Measurements from ENCODE around the gene PCSK5.

The PCSK5 gene

DNA sequence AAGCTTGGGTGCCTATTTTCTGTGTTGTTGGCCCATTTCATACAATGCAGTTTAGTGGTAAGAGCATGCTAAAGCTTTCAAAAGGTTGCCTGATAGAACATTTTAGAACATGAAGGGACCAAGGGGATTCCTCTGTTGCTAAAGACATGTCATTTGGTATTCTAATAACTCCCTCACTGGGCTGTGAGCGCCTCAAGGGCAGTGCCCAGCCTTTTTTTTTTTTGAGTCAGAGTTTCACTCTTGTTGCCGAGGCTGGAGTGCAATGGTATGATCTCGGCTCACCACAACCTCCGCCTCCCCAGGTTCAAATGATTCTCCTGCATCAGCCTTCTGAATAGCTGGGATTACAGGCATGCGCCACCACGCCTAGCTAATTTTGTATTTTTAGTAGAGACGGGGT, 77.1 kb downstream of the PCSK5 start:
- no peak for DNase-seq

DNA sequence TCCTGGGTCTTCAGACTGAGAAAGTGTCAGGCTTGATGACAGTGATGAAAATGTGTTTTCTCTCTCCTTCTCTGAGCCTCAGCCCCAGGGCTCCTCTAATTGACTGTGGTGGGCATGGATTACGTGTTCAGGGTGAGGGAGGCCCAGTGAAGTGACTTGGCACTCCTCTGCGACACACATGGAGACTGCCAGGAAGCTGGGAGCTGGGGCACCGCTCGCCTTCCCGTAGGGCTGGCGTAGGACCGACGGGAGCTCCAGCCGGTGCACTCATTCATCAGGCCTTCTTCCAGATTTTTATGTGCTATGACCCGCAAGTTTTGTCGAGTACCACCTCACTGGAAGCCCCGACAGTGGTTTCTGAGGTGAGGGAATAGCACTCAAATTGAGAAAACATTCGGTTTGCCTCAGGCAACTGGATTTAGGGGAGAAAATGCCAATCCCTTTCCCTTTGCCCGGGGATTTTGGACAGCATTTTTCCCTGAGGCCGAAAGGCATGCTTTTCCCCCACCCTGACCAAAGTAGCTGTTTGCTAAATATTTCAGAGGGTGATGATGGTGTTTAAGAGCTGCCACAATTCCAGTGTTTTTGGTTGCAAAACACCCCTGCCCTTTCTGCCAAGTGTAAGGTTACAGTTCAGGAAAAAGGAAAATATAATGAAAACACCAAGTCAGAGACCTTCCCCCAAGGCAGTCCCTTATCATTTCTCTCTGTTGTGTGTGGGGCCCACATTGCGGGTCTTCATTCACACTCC, 83.7 kb downstream of the PCSK5 start:
- DNase-seq: no peak

DNA sequence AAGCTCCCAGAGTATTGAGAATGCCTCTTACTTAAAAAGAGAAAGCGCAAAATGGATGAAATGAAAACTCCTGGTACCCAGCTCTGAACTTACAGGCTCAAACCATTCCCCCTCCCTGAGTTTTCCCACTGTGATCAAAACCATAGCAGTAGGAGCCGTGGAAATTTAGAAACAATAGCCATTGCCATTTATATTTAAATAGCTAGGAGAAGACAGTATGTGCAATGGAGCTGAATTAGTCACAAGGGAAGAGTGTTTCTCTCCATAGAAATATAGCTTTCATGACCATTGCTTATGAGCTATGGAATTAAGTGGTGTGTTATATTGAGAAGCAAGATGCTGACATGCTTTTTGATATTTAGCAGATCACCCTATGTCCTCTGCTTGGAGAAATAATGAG, 84.6 kb downstream of the PCSK5 start:
- no peak for DNase-seq

DNA sequence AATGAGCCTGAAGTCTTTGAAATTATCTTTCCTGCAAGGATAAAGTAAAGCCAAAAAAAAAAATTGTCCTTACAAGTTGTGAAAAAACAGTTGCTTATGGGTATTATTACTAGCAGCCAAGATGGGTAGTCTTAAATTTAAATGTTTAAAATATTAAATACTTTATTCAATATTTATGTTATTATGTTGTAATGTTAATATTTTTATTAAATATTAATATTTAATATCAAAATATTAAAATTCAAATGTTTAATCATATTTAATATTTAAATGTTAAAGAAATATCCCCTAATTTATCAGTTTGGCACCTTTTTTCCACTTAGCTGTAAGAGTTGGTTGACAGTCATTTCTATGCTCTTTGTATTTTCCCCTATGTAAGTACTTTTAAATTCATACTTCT, 86.1 kb downstream of the PCSK5 start:
- DNase-seq: no peak

DNA sequence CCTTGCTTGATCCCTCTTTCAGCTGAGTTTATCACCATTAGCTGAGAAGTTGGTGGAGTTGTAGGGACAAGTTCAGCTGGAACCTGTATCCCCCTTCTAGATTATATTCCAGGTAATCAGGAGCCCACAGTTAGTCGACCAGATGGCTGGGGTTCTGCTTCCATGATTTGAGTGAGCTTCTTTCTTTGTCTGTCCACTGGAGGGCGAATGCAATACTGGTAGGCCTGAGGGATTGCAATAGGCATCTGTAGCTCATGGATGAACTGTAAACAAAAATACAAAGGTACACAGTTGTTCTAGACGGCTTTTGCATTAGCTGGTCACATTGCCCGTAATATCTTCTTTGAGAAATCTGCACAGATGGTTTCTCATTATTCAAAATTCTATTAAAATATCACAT, 88.9 kb downstream of the PCSK5 start:
- DNase-seq: no peak

DNA sequence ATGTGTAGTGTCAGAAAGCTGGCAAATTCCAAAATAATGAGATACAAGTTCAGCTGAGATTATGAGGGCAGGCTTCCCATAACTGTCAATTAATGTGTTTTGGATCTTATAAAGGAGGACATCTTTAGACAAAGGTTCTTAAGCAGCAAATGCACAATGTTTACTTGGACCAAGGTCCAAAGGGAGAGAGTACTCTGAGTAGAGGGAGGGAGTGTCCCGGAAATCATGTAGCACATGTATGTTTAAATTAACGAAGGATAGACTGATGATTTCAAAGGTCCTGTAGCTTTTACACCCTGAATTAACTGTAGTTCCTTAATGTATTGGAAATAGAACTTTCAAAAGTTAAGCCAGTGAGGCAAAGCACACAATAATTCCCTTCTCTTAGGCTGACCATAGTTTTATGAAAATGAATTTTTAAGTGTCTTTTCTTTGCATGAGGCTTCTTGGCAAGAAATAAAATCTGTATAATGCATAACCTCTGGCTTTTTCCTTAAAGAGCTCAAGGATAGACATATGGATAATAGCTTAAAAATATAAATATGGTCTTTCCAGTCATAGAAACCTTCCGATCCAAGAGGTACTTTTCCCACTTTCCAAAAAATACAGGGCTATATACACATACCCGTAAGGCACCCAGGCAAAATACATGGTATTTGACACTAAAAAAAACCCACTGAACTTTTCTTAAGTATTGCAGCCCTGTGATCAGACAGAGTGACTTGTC, 93.0 kb downstream of the PCSK5 start:
- DNase-seq: no peak

DNA sequence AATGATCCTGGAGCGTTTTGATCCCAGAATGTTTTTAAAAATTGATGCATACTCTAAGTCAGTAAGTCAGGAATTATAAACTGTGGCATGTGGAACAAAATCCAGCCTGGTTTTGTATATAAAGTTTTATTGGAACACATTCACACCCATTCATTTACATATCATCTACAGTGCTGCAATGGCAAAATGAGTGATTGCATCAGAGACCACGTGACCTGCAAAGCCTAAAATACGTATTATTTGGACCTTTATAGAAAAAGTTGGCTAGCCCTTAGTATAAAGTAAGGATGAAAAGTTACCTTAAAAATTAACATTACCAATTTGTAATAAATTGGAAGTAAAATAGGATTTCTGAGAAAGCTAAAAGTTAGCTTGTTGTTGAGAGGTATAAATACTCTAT, 95.0 kb downstream of the PCSK5 start:
- no peak for DNase-seq

DNA sequence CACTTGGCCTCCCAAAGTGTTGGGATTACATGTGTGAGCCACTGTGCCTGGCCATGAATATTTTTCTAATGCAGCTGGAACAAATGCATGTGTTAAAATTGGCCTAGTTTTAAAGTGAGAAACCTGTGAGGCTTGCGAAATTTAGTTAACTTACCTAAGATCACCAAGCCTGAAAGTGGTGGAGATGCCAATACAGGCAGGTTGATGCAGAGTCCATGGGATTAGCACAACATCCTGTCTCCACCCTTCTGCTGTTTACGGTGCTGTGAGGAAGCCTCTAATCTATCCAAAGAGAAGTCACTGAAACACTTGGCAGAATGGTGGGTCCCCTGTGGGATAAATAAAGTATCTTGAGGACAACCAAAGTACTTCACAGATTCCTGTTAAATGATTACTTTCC, 98.2 kb downstream of the PCSK5 start:
- no peak for DNase-seq

DNA sequence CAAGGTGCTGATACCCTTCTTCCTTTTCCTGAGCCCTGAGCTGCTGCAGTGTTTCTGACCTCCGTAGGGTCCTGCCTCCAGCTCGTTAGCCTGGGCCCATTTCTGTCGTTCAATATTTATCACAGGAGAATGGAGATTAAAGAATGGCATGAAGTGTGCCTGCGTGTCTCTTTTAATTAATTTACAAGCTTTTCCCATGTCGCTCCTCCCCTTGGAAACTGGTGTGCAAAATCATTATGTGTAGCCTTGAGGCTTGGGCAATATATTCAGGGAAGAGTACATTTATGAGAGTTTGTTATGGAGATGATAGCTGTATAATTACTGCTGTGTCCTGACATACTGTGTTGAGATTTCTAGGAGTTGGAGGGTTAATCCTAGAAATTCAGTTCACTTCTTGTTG, 99.7 kb downstream of the PCSK5 start:
- DNase-seq: no peak

DNA sequence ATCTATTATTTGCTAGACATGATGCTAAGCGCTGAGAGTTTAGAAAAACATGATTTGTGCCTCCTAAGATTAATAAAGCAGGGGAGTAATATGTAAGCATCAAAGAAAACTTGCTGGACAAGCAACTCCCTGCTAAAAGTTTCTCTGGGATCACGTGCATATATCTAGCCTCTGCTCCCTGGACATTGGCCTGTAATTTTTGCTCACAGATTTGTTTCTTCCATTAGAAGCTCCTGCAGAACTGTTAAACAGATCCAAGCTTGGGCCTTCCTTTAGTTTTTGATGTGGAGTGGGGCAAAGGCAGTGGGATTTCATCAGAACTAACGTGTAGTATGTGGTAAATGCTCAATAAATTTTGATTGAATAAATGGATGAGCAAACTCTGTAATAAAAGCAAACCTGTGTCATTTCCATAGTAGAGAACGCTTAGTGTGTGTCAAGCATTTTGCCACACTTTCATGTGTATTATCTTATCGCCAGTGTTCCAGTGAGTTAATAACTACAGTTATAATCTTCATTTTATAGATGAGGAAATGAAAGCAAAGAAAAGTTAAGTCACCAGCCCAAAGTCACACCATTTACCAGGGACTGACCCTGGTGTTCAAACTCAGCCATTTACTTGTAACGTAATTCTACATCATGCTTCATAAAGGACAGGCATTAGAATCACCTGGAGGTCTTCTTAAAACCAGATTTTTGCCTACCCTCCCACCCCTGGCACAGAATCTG, 100.3 kb downstream of the PCSK5 start:
- DNase-seq: no peak

DNA sequence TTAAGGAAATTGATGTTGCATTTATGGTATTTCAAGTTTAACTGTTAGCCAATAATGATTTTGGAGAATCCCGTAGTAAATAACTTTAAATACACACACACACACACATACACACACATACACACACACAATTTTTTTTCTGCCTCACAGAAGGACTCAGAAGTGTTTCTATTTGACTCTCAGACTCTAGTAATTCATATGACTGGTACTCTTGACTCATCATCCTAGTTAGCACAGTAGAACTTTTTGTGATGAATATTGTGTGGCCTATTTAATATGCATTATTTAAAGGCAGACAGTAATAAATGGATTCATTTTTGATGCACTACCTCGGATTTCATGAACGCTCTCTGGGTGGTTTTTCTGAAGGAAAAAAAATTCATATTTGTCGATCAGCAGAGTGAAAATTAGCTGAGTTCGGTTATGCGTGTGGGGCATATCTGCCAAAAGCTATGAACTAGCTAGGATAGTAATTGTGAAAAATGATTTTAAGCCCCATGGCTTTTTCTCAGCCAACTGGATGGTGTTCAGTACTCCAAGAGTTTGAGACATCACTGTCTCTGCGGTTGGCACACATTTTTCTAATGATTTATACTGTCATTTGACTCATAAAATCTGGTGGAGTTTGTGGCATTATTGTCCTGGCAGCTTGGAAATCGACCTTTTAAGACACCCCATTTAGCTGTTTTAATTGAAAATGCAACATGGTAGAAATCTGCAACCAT, 102.2 kb downstream of the PCSK5 start:
- DNase-seq: no peak

DNA sequence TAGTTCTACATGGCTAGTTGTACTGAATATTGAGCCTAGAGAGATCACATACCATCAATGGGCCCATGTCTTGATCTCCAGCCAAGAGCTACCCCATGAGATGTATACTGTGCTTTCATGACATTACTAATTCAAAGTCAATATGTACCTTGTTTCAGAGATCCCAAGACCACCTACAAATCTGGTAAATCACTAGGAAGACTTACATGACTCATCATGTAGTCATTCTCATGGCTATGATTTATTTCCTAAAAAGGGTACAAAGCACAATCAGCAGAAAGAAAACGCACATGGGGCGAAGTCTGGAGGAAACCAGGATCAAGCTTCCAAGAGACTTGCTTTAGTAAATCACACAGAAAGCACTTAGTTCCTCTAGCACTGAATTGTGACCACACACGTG, 103.0 kb downstream of the PCSK5 start:
- no peak for DNase-seq

DNA sequence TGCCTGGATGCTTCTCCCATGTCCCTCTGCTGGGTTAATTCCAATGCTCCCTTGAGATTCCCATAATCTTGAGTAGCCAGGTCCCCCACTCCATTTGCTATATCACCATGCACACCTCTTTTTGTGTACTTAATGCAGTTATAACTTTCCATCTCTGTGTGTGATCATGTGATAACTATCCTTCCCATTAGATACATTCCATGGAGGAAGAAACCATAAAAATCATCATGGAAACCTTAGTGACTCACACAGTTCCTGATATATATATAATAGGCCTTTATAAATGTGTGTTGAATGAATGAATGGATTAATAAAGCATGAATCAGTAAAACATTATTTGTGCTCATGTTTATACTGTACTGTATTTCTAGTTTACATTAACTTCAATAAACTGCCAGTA, 104.6 kb downstream of the PCSK5 start:
- no peak for DNase-seq

DNA sequence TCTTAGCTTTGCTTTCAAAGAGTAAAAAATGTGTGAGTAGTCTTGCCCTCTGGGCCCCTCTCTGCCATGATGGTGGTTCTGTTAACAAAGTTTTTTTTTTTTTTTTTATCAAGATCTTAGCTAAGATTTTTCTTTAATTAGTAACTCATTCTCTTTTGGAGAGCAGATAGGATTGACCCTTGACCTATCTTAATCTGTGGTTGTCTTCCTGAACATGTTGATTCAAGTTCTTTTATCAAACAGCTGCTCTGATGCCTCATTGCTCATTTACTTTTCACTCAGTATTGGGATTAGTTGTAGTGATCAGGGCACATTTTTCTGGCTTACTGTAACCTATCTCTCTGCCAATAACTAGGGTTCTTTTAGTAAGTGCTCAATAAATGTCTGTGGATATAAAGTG, 106.3 kb downstream of the PCSK5 start:
- no peak for DNase-seq

DNA sequence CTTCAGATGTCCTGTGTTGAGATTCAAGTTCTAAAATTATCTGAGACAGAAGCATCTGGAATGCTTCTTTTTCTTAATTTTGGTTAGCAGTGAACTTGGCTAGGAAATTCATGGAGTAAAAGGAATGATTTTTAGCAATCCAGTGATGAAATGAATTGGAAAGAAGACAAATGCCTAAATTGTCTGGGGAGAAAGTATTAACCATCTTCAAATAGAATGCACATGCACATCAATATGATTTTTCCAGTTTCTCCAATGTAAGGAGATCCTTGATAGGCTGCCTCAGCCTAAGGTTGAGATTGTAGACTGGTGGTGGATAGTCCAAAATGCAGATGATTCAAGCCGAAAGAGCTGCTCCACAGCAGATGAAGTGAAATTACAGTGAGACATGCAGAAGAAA, 106.7 kb downstream of the PCSK5 start:
- no peak for DNase-seq

DNA sequence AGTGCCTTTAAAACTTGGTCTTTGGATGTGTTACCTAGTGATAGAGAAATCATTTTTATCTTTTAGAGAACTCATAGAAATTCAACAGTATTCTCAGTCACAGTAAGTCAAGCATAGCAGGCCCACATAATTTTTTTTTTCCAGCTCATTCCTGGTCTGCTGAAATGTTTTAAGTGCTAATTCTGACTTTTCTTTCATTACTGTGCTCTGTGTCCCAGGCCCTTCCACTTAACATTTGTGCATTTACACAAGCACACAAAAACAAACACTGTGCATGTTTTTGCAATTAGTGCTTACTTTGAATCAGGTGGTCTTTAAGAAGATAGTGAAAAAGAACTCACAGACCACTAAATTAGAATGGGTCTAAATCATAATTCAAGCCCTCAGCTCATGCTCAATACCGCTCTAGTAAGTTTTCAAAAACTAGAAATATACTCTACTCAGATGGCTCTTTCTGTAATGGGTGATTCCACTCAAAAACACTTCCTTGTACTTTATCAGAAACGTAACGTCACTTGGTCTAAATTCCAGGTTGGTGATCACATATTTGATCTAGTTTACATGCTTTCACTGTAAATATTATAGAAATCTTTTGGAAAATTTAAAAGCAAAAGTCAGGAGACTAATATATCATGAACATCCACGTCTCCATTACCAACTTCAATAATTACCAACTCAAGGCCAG, 107.8 kb downstream of the PCSK5 start:
- DNase-seq: no peak

DNA sequence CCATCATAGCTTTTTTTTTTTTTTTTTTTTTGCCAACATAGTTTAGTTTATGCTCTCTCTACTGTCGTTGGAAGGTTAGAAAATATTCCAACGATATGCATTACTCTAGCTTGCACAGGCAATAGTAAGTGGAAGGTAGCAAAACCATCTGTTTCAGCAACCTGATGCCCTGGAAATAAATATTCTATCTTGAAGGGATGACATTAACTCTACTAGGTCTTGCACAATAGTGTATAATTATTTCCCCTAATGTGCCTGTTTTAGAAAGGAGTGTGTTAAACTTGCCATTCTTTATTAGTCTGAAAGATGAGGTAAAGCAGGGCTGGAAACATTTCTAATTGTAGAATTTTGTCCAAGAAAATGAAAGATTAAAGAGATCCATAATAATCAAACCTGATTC, 111.0 kb downstream of the PCSK5 start:
- no peak for DNase-seq

DNA sequence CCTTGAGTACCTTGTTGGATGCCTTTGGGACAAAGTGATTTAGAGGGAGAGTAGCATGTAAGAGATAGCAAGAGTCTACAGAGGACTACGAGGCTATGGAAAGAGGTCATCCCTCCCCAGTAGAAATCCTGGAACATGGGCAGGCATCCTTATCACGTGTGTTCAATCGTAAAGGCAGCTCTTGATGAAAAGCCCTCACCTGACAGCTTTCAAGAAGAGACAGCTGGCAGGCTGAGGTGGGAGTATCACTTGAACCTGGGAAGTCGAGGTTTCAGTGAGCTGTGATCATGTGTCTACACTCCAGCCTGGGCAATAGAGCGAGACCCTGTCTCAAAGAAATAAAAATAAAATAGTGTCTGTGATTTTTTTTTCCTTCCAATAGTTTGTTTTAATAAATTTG, 112.6 kb downstream of the PCSK5 start:
- DNase-seq: no peak

DNA sequence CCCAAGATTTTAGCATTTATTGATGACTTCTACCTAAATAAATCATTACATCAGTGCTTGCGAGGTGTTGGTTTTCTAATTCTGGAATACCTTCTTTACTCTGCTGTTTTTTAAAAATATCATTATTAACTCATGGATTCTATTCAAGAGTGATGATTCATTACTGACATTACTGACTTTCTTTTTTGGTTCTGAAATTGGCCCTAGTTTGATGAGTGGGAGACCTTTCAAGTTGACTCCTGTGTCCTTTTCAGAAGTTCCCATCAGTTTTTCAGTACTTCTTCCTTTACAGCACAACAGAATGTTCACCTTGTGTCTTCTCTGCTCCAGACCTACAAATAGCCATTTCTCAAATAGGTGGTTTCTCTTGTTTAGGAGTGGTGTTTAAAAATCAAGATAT, 114.1 kb downstream of the PCSK5 start:
- DNase-seq: no peak

DNA sequence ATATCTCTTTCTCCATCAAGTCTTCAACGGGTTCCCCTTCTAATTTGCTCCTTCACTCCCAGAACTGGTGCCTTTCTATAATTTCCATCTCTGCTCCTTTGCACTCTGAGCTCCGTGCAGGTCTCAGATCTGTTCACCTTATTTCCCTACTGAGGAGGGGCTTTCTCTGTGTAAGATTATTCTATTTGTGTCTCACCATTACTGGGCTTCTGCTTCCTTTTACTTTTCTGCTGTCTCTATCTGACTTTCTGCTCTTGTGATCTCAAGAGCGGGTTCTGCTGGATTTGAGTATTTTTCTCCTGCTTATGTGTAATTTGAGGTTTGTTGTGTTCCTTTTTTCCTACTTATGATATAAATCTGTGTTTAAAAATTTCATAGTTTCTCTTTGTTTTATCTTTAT, 117.5 kb downstream of the PCSK5 start:
- no peak for DNase-seq

DNA sequence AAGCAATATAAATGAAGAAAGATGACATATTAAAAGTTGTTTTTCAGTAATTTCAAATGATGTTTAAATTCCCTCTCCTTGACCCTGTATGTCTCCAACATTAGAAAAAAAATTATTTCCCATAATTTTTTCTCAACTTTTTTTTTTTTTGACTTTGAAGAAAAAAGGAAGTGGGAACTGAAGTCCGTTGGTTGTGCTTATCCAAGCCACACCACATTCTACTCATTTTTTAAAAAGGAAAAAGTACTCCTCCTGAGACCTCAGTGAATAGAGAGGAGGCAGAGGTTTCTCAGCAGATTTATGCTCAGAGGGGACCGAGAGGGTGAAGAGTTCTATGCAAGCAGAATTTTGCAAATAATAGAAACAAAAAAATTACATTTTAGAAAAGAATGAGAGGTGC, 123.3 kb downstream of the PCSK5 start:
- no peak for DNase-seq

DNA sequence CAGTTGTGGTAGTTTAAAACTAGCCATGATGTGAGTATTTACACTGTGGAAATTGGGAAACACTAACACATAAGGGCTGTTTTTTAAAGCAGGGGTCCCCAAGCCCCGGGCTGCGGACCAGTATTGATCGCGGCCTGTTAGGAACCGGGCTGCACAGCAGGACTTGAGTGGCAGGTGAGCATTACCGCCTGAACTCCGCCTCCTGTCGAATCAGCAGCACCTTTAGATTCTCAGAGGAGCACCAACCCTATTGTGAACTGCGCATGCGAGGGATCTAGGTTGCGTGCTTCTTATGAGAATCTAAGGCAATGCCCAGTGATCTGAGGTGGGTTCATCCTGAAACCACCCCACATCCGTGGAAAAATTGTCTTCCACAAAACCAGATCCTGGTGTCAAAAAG, 127.8 kb downstream of the PCSK5 start:
- no peak for DNase-seq

DNA sequence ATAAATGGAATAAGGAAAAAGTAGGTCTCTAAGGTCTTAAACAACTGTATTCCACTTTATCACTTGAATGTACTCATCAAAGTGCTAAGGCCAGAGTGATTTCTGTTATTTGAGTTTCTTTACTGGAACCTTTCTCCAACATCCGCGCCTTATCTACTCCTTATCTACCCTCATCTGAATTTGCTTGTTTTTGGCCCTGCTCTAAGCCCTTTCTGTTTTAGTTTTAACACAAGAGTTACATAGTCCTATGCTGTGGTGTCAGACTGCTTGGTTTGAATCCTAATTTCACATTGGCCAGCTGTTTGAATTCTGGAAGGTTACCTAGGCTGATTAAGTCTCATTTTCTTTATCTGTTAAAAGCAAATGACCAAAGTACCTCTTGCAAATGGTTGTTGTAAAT, 128.3 kb downstream of the PCSK5 start:
- no peak for DNase-seq

Data from activated gamma-delta T cell (primary cell).